T-cell (primary cell): ENCODE measurements around the gene C11orf98. TPM values are rescaled to one million over a fixed set of nuclear protein-coding genes. Genes with fewer than 3 reads are reported as not detected.
A peak's percentile ranks its signal among the peaks of the same experiment; 100 is the strongest.
"Not testable (repeated sequence)": the region's sequence is repeated elsewhere in the genome, so short reads cannot be mapped to it uniquely, and the experiment has no call there.

Experiments used
- ATAC-seq, 4 experiments: fragments of 200-7000 bp in 3 of 4; fragments of 150-1000 bp in 1 of 4; cut with Tn5 transposase; replicated peaks in 1 of 4; 1 replicate in 3 of 4; 2 replicates in 1 of 4; pipeline ENCODE4 v1.10.0; 2021; ENCODE audit warnings: moderate library complexity in 3 of 4, mild to moderate bottlenecking in 2 of 4, moderate number of reproducible peaks in 1 of 4
- CTCF ChIA-PET, 2 donors: fragments of 300-600 bp; sonication (Branson Sonifier 250); formaldehyde crosslinking; loops; one replicate each; lab custom pipeline; 2022; ENCODE audit warnings: antibody characterized with exemption in 2 of 2; lab: Charles Lee
- POLR2A ChIA-PET, 2 donors: fragments of 300-600 bp; sonication (Branson Sonifier 250); formaldehyde crosslinking; loops; one replicate each; lab custom pipeline; 2022; ENCODE audit warnings: antibody characterized with exemption in 2 of 2; lab: Charles Lee
- DNase-seq, 35 experiments: peaks; one replicate each; pipeline versions ENCODE4 v3.0.0 to v3.0.0-alpha.2; 2013 to 2023
- H3K27ac ChIP-seq: one replicate; pipeline ENCODE4 v1.5.1; 2013; ENCODE audit warnings: low read length
- H3K27me3 ChIP-seq, 2 experiments: replicated peaks in 1 of 2; 1 replicate in 1 of 2; 2 replicates in 1 of 2; pipeline versions ENCODE4 v1.6.1 to v1.7.0; 2013; ENCODE audit warnings: low read length in 1 of 2, mixed read lengths in 1 of 2; ENCODE audit not compliant: control insufficient read depth in 2 of 2, insufficient read depth in 2 of 2; ENCODE audit errors: extremely low read depth in 1 of 2
- H3K36me3 ChIP-seq, 2 donors: 1 replicate in 1 of 2; 2 replicates in 1 of 2; pipeline versions ENCODE4 v1.6.1 to v1.7.0; 2013; ENCODE audit warnings: low read length in 1 of 2; ENCODE audit not compliant: control insufficient read depth in 2 of 2, insufficient read depth in 1 of 2; ENCODE audit errors: extremely low read depth in 1 of 2
- H3K4me1 ChIP-seq, 2 experiments: 1 replicate in 1 of 2; 2 replicates in 1 of 2; pipeline versions ENCODE4 v1.6.1 to v1.7.0; 2013; ENCODE audit warnings: low read length in 2 of 2, mixed read lengths in 1 of 2; ENCODE audit not compliant: insufficient read depth in 2 of 2, control insufficient read depth in 1 of 2; ENCODE audit errors: extremely low read depth in 1 of 2
- H3K4me3 ChIP-seq, 2 donors: 1 replicate in 1 of 2; 2 replicates in 1 of 2; pipeline versions ENCODE4 v1.5.1 to v1.7.0; 2013; ENCODE audit warnings: mild to moderate bottlenecking in 2 of 2, low read length in 1 of 2, moderate library complexity in 1 of 2; ENCODE audit not compliant: control insufficient read depth in 1 of 2; ENCODE audit errors: extremely low read depth in 1 of 2
- H3K9me3 ChIP-seq: 2 replicates; pipeline ENCODE4 v1.7.0; 2013
- H3K27ac Mint-ChIP-seq, 2 donors: one replicate each; pipeline ENCODE4 v1.8.0; 2020 to 2021; ENCODE audit warnings: mild to moderate bottlenecking in 2 of 2, mixed read lengths in 2 of 2
- H3K27me3 Mint-ChIP-seq, 2 donors: one replicate each; pipeline ENCODE4 v1.8.0; 2021 to 2022; ENCODE audit warnings: mixed read lengths in 2 of 2
- H3K36me3 Mint-ChIP-seq: one replicate; pipeline ENCODE4 v1.8.0; 2021; ENCODE audit warnings: mixed read lengths
- H3K4me1 Mint-ChIP-seq, 3 donors: one replicate each; pipeline ENCODE4 v1.8.0; 2020 to 2022; ENCODE audit warnings: mixed read lengths in 3 of 3, mild to moderate bottlenecking in 1 of 3
- H3K4me3 Mint-ChIP-seq, 3 donors: one replicate each; pipeline ENCODE4 v1.8.0; 2020 to 2022; ENCODE audit warnings: mild to moderate bottlenecking in 3 of 3, mixed read lengths in 3 of 3, moderate library complexity in 3 of 3
- H3K9me3 Mint-ChIP-seq, 3 donors: one replicate each; pipeline ENCODE4 v1.8.0; 2020 to 2022; ENCODE audit warnings: mixed read lengths in 3 of 3
- WGBS: methylation state at CpG from one replicate; pipeline ENCODE4 v1.1.5; 2013; ENCODE audit warnings: missing lambda C conversion rate; ENCODE audit not compliant: insufficient coverage; 5-methylcytosine and 5-hydroxymethylcytosine counted together
- total RNA-seq, 35 experiments: library from RNA in 6 of 35; stranded (reverse) in 6 of 35; fragments of 120-200 nt in 1 of 35; gene quantifications; one replicate each; pipeline versions ENCODE4 v1.2.1 to v1.2.4 and lab custom pipeline; 2013 to 2026

The C11orf98 gene
- total RNA-seq, 5 donors from 2014 or later (not counting 1 experiment from before 2014, with no cell fraction given) = 28.3 to 62.6 (median 54.8) TPM

GRCh38 chr11:62656796-62657429, 8.1 kb downstream of the C11orf98 start:
- ChIA-PET POLR2A (interaction anchor here in 1 of 2 donors (0.5 kb wide), 1 partner anchor 120 kb away, joined by 6 read pairs; no protein-coding TSS in a partner anchor), CTCF (no interaction called here)
- peaks cover 0 to 4% of the 10 kb centered on the region in 2 donors for H3K36me3 ChIP-seq
- Mint-ChIP-seq H3K27ac (no peak overlapping the region), H3K9me3 (no peaks in the 10 kb centered on the region), H3K4me1 (peaks cover 10 to 17% (median 15%) of the 10 kb centered on the region in 3 donors), H3K27me3 (no peaks in the 10 kb centered on the region), H3K36me3 (no peaks in the 10 kb centered on the region), H3K4me3 (no peak overlapping the region)
- no peaks in the 10 kb centered on the region for H3K9me3 ChIP-seq
- H3K4me3 ChIP-seq = no peak overlapping the region
- ATAC-seq (no peak), DNase-seq (no peak)
- 100% methylated on average over 2 of the region's 5 CpGs for WGBS
- H3K27ac ChIP-seq = no peak overlapping the region
- peaks cover 2 to 22% of the 10 kb centered on the region in 2 experiments for H3K4me1 ChIP-seq
- no peaks in the 10 kb centered on the region for H3K27me3 ChIP-seq

- 100% methylated on average over 1 of the region's 11 CpGs for WGBS
- no peak overlapping the region for H3K4me3 ChIP-seq
- Mint-ChIP-seq H3K36me3 (peaks cover 4% of the 10 kb centered on the region), H3K4me3 (peak overlapping the region; percentile 25 to 52 (median 45)), H3K4me1 (peaks cover 17 to 28% (median 19%) of the 10 kb centered on the region in 3 donors), H3K9me3 (no peaks in the 10 kb centered on the region), H3K27me3 (no peaks in the 10 kb centered on the region), H3K27ac (peak overlapping the region; percentile 39 to 52)
- H3K9me3 ChIP-seq = no peaks in the 10 kb centered on the region
- ATAC-seq (no peak), DNase-seq (no peak)
- H3K27me3 ChIP-seq = no peaks in the 10 kb centered on the region
- ChIA-PET POLR2A (interaction anchor here (0.5 to 1.9 kb wide), 5 partner anchors 10 to 46 kb away, joined by 3 to 18 read pairs (median 8); partner anchors contain the start of genes C11orf98 (in 2 of the 2), CSKMT (in 2 of the 2) and LBHD1 (in 1 of the 2)), CTCF (interaction anchor here in 1 of 2 donors (0.9 kb wide), 1 partner anchor 11 kb away, joined by 4 read pairs; the partner anchor contains the start of genes C11orf98 and CSKMT)
- H3K27ac ChIP-seq = no peak overlapping the region
- H3K36me3 ChIP-seq = peaks cover 6 to 12% of the 10 kb centered on the region in 2 donors
- peaks cover 7 to 31% of the 10 kb centered on the region in 2 experiments for H3K4me1 ChIP-seq
Measured at GRCh38 chr11:62654297-62654696, 10.7 kb downstream of the C11orf98 start.

GRCh38 chr11:62652161-62653006, 12.6 kb downstream of the C11orf98 start:
- Mint-ChIP-seq H3K27me3 (no peaks in the 10 kb centered on the region), H3K9me3 (no peaks in the 10 kb centered on the region), H3K36me3 (peaks cover 4% of the 10 kb centered on the region), H3K27ac (peak overlapping the region; percentile 85 to 90), H3K4me3 (peak overlapping the region; percentile 87 to 97 (median 88)), H3K4me1 (peaks cover 19 to 28% (median 19%) of the 10 kb centered on the region in 3 donors)
- H3K27me3 ChIP-seq = no peaks in the 10 kb centered on the region
- 0% methylated on average over 7 of the region's 16 CpGs for WGBS
- H3K27ac ChIP-seq = peak overlapping the region; percentile 63
- ATAC-seq (peak; percentile 5 to 11 (median 8)), DNase-seq (peak in 9 of 35 experiments; percentile 16 to 72 (median 40))
- ChIA-PET POLR2A (interaction anchor here (0.6 to 1.4 kb wide), 5 partner anchors 9 to 61 kb away, joined by 3 to 28 read pairs (median 4); partner anchors contain the start of genes C11orf98 (in 2 of the 2), CSKMT (in 2 of the 2) and TUT1 (in 1 of the 2)), CTCF (interaction anchor here in 1 of 2 donors (0.5 to 1.0 kb wide), 4 partner anchors 13 to 272 kb away, joined by 3 to 6 read pairs (median 4); partner anchors contain the start of genes C11orf98 and CSKMT)
- no peaks in the 10 kb centered on the region for H3K9me3 ChIP-seq
- H3K4me3 ChIP-seq = peak overlapping the region; percentile 69 to 95
- peaks cover 9 to 25% of the 10 kb centered on the region in 2 donors for H3K36me3 ChIP-seq
- H3K4me1 ChIP-seq = peaks cover 7 to 42% of the 10 kb centered on the region in 2 experiments

GRCh38 chr11:62650283-62650682, 14.7 kb downstream of the C11orf98 start:
- H3K27me3 ChIP-seq, H3K9me3 ChIP-seq, ATAC-seq, H3K36me3 Mint-ChIP-seq, H3K4me3 Mint-ChIP-seq, H3K27me3 Mint-ChIP-seq, CTCF ChIA-PET, H3K9me3 Mint-ChIP-seq, H3K4me3 ChIP-seq, H3K27ac ChIP-seq, DNase-seq: not testable (repeated sequence)
- H3K27ac Mint-ChIP-seq = peak overlapping the region in 1 of 2 donors; percentile 34
- H3K36me3 ChIP-seq = peaks cover 9 to 26% of the 10 kb centered on the region in 2 donors
- H3K4me1 Mint-ChIP-seq = peaks cover 32 to 39% (median 35%) of the 10 kb centered on the region in 3 donors
- POLR2A ChIA-PET = interaction anchor here (0.6 kb wide), 2 partner anchors 16 to 682 kb away, joined by 4 read pairs; no protein-coding TSS in a partner anchor
- H3K4me1 ChIP-seq = peaks cover 13 to 58% of the 10 kb centered on the region in 2 experiments
- 98% methylated on average over 7 of the region's 12 CpGs for WGBS

GRCh38 chr11:62649486-62649885, 15.5 kb downstream of the C11orf98 start:
- Histone ChIP-seq H3K9me3 (no peaks in the 10 kb centered on the region), H3K4me3 (no peak overlapping the region), H3K36me3 (peaks cover 9 to 27% of the 10 kb centered on the region in 2 donors), H3K27me3 (no peaks in the 10 kb centered on the region), H3K4me1 (peaks cover 16 to 65% of the 10 kb centered on the region in 2 experiments), H3K27ac (no peak overlapping the region)
- no peak overlapping the region for H3K4me3 Mint-ChIP-seq
- WGBS = 98% methylated on average over 8 of the region's 11 CpGs
- no peaks in the 10 kb centered on the region for H3K9me3 Mint-ChIP-seq
- H3K27me3 Mint-ChIP-seq = no peaks in the 10 kb centered on the region
- CTCF ChIA-PET = no interaction called here
- DNase-seq (no peak), ATAC-seq (no peak)
- POLR2A ChIA-PET = interaction anchor here (0.6 to 1.1 kb wide), 3 partner anchors 11 to 19 kb away, joined by 3 to 6 read pairs (median 4); partner anchors contain the start of genes C11orf98 (in 1 of the 2) and CSKMT (in 1 of the 2)
- peaks cover 4% of the 10 kb centered on the region for H3K36me3 Mint-ChIP-seq
- peaks cover 38 to 45% (median 42%) of the 10 kb centered on the region in 3 donors for H3K4me1 Mint-ChIP-seq
- no peak overlapping the region for H3K27ac Mint-ChIP-seq
